HepG2 (cell line): ENCODE results near the gene RPLP2. TPM values are rescaled to one million over a fixed set of nuclear protein-coding genes. Genes with fewer than 3 reads are reported as not detected.

Source experiments
- CCDC6 ChIP-seq: sonication (generic); formaldehyde crosslinking; IDR thresholded peaks from 2 replicates; pipeline ENCODE4 v1.8.1; 2022; ENCODE audit warnings: mild to moderate bottlenecking, missing genetic modification reagents, moderate library complexity
- GATAD1 ChIP-seq: IDR thresholded peaks from 2 replicates; pipeline ENCODE4 v1.6.1; 2016; ENCODE audit warnings: missing genetic modification reagents, missing compliant biosample characterization
- HOXA9 ChIP-seq: sonication (generic); formaldehyde crosslinking; IDR thresholded peaks from 2 replicates; pipeline ENCODE4 v1.8.1; 2022; ENCODE audit warnings: missing genetic modification reagents, mild to moderate bottlenecking, moderate library complexity, borderline replicate concordance
- KDM3A ChIP-seq: IDR thresholded peaks from 2 replicates; pipeline ENCODE4 v1.6.1; 2018; ENCODE audit warnings: low read depth, missing compliant biosample characterization
- MTA3 ChIP-seq: sonication (generic); formaldehyde crosslinking; IDR thresholded peaks from 2 replicates; pipeline ENCODE4 v1.4.0; 2020; ENCODE audit warnings: missing genetic modification reagents
- PRMT3 ChIP-seq: sonication (generic); formaldehyde crosslinking; IDR thresholded peaks from 2 replicates; pipeline ENCODE4 v1.8.1; 2022; ENCODE audit warnings: low read depth, mild to moderate bottlenecking, moderate library complexity, missing genetic modification reagents, borderline replicate concordance
- RFXAP ChIP-seq: sonication (generic); formaldehyde crosslinking; IDR thresholded peaks from 2 replicates; pipeline ENCODE4 v1.4.0; 2020; ENCODE audit warnings: missing genetic modification reagents, borderline replicate concordance
- ZNF343 ChIP-seq: sonication (generic); formaldehyde crosslinking; IDR thresholded peaks from 2 replicates; pipeline ENCODE4 v1.4.0; 2020; ENCODE audit warnings: mild to moderate bottlenecking, missing genetic modification reagents
- ZNF460 ChIP-seq: sonication (generic); formaldehyde crosslinking; IDR thresholded peaks from 2 replicates; pipeline ENCODE4 v1.5.1; 2020; ENCODE audit warnings: missing genetic modification reagents, mild to moderate bottlenecking, borderline replicate concordance
- ZNF83 ChIP-seq: sonication (generic); formaldehyde crosslinking; IDR thresholded peaks from 2 replicates; pipeline ENCODE4 v1.4.0; 2020; ENCODE audit warnings: missing genetic modification reagents, mild to moderate bottlenecking, borderline replicate concordance
- ZSCAN25 ChIP-seq: sonication (generic); formaldehyde crosslinking; IDR thresholded peaks from 2 replicates; pipeline ENCODE4 v1.8.0; 2022; ENCODE audit warnings: mild to moderate bottlenecking, missing genetic modification reagents
- polyA plus RNA-seq, 8 experiments: library from polyadenylated mRNA; depleted of rRNA in 3 of 8; stranded (reverse) in 7 of 8; unstranded in 1 of 8; fragments of >200 nt; fragmentation: Illumina TruSeq in 4 of 8; extraction: Trizol in 4 of 8; gene quantifications; 2 replicates each; pipeline versions ENCODE4 v1.2.1 to v1.2.3, GENCODE V29; 2011 to 2016; ENCODE audit warnings: low read depth in 4 of 8, missing spikeins in 1 of 8, mixed read lengths in 1 of 8; ENCODE audit not compliant: insufficient read depth in 1 of 8
- total RNA-seq, 5 experiments: library from RNA; depleted of rRNA; stranded (reverse); fragments of >200 nt; fragmentation: Illumina TruSeq; extraction: Trizol; gene quantifications; 2 replicates each; pipeline ENCODE4 v1.2.3, GENCODE V29; 2016; ENCODE audit warnings: low read depth in 1 of 5
- TF ChIP-seq, protein P1 (sequence below): sonication (generic); formaldehyde crosslinking; conservative IDR thresholded peaks from 2 replicates; pipeline ENCODE4 v1.4.0; 2020; ENCODE audit warnings: mild to moderate bottlenecking, missing genetic modification reagents, moderate library complexity
- TF ChIP-seq, protein P2 (sequence below): sonication (generic); formaldehyde crosslinking; IDR thresholded peaks from 2 replicates; pipeline ENCODE4 v1.5.0; 2020; ENCODE audit warnings: mild to moderate bottlenecking, missing genetic modification reagents
- TF ChIP-seq, protein P3 (sequence below): sonication (generic); formaldehyde crosslinking; conservative IDR thresholded peaks from 2 replicates; pipeline ENCODE4 v1.8.0; 2022; ENCODE audit warnings: mild to moderate bottlenecking, moderate library complexity, missing genetic modification reagents
- TF ChIP-seq, protein P4 (sequence below): IDR thresholded peaks from 2 replicates; pipeline ENCODE4 v1.6.1; 2016; ENCODE audit warnings: mild to moderate bottlenecking, missing biosample characterization, missing genetic modification reagents
- TF ChIP-seq, protein P5 (sequence below): sonication (generic); formaldehyde crosslinking; IDR thresholded peaks from 2 replicates; pipeline ENCODE4 v1.5.0; 2020; ENCODE audit warnings: missing genetic modification reagents, mild to moderate bottlenecking, borderline replicate concordance
- TF ChIP-seq, protein P6 (sequence below): sonication (generic); formaldehyde crosslinking; IDR thresholded peaks from 2 replicates; pipeline ENCODE4 v1.4.0; 2020; ENCODE audit warnings: missing genetic modification reagents

Gene RPLP2
- total and polyA plus RNA-seq, 2 of the 13 experiments (the other 11 are each of a cell fraction or from before 2014, with no cell fraction given): 978 to 2,106 TPM

DNA sequence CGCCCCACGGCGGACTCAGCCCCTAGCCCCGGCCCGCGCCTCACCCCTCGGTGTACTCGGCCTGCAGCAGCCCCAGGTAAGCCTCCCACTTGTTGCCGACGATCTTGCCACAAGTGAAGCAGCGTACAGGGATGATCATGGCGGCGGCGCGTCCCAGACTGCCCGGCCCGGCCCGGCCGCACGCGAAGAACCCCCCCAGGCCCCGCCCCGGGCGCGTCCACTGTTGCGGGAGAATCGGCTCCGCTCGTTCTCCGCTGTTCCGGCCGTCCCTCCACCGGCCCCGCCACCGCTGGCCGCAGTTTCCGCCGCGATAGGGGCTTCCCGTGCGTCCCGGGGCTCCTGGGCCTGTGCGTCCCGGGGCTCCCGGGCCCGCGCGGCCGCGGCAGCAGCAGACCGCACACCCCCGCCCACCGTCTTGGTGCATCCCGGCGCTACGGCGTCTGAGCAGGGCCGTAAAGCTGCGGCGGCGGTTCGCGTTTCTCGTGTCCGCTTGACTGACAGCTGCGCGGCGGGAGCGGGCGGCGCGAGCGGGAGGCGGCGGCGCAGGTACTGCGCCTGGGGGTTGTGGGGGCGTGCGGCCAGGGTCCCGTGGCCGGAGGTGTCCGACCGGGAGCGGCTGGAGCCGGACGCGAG lies 32.7 kb downstream of the RPLP2 start, which contains the start of the genes POLR2L and TSPAN4 (continued):
- TF ChIP-seq, protein P1, sequence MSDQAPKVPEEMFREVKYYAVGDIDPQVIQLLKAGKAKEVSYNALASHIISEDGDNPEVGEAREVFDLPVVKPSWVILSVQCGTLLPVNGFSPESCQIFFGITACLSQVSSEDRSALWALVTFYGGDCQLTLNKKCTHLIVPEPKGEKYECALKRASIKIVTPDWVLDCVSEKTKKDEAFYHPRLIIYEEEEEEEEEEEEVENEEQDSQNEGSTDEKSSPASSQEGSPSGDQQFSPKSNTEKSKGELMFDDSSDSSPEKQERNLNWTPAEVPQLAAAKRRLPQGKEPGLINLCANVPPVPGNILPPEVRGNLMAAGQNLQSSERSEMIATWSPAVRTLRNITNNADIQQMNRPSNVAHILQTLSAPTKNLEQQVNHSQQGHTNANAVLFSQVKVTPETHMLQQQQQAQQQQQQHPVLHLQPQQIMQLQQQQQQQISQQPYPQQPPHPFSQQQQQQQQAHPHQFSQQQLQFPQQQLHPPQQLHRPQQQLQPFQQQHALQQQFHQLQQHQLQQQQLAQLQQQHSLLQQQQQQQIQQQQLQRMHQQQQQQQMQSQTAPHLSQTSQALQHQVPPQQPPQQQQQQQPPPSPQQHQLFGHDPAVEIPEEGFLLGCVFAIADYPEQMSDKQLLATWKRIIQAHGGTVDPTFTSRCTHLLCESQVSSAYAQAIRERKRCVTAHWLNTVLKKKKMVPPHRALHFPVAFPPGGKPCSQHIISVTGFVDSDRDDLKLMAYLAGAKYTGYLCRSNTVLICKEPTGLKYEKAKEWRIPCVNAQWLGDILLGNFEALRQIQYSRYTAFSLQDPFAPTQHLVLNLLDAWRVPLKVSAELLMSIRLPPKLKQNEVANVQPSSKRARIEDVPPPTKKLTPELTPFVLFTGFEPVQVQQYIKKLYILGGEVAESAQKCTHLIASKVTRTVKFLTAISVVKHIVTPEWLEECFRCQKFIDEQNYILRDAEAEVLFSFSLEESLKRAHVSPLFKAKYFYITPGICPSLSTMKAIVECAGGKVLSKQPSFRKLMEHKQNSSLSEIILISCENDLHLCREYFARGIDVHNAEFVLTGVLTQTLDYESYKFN (CRISPR knock-in tag): peak; percentile 48; the same call in 1 of the 2 replicates
- TF ChIP-seq, protein P2, sequence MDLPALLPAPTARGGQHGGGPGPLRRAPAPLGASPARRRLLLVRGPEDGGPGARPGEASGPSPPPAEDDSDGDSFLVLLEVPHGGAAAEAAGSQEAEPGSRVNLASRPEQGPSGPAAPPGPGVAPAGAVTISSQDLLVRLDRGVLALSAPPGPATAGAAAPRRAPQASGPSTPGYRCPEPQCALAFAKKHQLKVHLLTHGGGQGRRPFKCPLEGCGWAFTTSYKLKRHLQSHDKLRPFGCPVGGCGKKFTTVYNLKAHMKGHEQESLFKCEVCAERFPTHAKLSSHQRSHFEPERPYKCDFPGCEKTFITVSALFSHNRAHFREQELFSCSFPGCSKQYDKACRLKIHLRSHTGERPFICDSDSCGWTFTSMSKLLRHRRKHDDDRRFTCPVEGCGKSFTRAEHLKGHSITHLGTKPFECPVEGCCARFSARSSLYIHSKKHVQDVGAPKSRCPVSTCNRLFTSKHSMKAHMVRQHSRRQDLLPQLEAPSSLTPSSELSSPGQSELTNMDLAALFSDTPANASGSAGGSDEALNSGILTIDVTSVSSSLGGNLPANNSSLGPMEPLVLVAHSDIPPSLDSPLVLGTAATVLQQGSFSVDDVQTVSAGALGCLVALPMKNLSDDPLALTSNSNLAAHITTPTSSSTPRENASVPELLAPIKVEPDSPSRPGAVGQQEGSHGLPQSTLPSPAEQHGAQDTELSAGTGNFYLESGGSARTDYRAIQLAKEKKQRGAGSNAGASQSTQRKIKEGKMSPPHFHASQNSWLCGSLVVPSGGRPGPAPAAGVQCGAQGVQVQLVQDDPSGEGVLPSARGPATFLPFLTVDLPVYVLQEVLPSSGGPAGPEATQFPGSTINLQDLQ: peak; percentile 56; the same call in 1 of the 2 replicates
- TF ChIP-seq, protein P3, sequence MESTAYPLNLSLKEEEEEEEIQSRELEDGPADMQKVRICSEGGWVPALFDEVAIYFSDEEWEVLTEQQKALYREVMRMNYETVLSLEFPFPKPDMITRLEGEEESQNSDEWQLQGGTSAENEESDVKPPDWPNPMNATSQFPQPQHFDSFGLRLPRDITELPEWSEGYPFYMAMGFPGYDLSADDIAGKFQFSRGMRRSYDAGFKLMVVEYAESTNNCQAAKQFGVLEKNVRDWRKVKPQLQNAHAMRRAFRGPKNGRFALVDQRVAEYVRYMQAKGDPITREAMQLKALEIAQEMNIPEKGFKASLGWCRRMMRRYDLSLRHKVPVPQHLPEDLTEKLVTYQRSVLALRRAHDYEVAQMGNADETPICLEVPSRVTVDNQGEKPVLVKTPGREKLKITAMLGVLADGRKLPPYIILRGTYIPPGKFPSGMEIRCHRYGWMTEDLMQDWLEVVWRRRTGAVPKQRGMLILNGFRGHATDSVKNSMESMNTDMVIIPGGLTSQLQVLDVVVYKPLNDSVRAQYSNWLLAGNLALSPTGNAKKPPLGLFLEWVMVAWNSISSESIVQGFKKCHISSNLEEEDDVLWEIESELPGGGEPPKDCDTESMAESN (CRISPR knock-in tag): peak; percentile 77
- TF ChIP-seq GATAD1 (CRISPR knock-in tag) (peak; percentile 86), ZNF343 (CRISPR knock-in tag) (peak; percentile 56; the same call in 1 of the 2 replicates), CCDC6 (peak; percentile 93), KDM3A (CRISPR knock-in tag) (0 out of 2 replicates have a peak, but pooled peaks have one; percentile 8), RFXAP (CRISPR knock-in tag) (0 out of 2 replicates have a peak, but pooled peaks have one; percentile 10), ZNF83 (CRISPR knock-in tag) (peak; percentile 65; the same call in 1 of the 2 replicates), HOXA9 (peak; percentile 78), ZSCAN25 (CRISPR knock-in tag) (peak; percentile 54; the same call in 1 of the 2 replicates), MTA3 (CRISPR knock-in tag) (no peak), PRMT3 (CRISPR knock-in tag) (peak; percentile 97), ZNF460 (CRISPR knock-in tag) (no peak)
- TF ChIP-seq, protein P4, sequence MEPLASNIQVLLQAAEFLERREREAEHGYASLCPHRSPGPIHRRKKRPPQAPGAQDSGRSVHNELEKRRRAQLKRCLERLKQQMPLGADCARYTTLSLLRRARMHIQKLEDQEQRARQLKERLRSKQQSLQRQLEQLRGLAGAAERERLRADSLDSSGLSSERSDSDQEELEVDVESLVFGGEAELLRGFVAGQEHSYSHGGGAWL (CRISPR knock-in tag): 0 out of 2 replicates have a peak, but pooled peaks have one; percentile 38
- TF ChIP-seq, protein P5, sequence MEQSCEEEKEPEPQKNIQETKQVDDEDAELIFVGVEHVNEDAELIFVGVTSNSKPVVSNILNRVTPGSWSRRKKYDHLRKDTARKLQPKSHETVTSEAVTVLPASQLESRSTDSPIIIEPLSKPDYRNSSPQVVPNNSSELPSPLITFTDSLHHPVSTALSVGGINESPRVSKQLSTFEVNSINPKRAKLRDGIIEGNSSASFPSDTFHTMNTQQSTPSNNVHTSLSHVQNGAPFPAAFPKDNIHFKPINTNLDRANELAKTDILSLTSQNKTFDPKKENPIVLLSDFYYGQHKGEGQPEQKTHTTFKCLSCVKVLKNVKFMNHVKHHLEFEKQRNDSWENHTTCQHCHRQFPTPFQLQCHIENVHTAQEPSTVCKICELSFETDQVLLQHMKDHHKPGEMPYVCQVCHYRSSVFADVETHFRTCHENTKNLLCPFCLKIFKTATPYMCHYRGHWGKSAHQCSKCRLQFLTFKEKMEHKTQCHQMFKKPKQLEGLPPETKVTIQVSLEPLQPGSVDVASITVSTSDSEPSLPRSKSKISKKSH (CRISPR knock-in tag): no peak
- TF ChIP-seq, protein P6, sequence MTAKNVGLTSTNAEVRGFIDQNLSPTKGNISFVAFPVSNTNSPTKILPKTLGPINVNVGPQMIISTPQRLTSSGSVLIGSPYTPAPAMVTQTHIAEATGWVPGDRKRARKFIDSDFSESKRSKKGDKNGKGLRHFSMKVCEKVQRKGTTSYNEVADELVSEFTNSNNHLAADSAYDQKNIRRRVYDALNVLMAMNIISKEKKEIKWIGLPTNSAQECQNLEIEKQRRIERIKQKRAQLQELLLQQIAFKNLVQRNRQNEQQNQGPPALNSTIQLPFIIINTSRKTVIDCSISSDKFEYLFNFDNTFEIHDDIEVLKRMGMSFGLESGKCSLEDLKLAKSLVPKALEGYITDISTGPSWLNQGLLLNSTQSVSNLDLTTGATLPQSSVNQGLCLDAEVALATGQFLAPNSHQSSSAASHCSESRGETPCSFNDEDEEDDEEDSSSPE (CRISPR knock-in tag): peak; percentile 79
